Activated B cell treated with CpG ODN at 0.5 μM for 24 hours (primary cell): ENCODE results near the gene PMF1. TPM values are rescaled to one million over a fixed set of nuclear protein-coding genes. Genes with fewer than 3 reads are reported as not detected.

Experiments
- ATAC-seq: fragments of 200-7000 bp; cut with Tn5 transposase; one replicate; pipeline ENCODE4 v1.10.0; 2021; ENCODE audit warnings: low read depth, mild to moderate bottlenecking, moderate library complexity
- CTCF ChIA-PET: fragments of 350-600 bp; sonication (Branson Sonifier 250); formaldehyde crosslinking; loops from one replicate; lab custom pipeline; 2021; ENCODE audit warnings: antibody characterized with exemption; lab: Charles Lee
- POLR2A ChIA-PET: fragments of 350-600 bp; sonication (Branson Sonifier 250); formaldehyde crosslinking; loops from one replicate; lab custom pipeline; 2021; ENCODE audit warnings: antibody characterized with exemption; lab: Charles Lee
- DNase-seq: peaks from one replicate; pipeline ENCODE4 v3.0.0; 2022
- H3K27ac Mint-ChIP-seq: one replicate; pipeline ENCODE4 v1.8.0; 2020; ENCODE audit warnings: mixed read lengths
- H3K27me3 Mint-ChIP-seq: one replicate; pipeline ENCODE4 v1.8.0; 2021; ENCODE audit warnings: mixed read lengths
- H3K36me3 Mint-ChIP-seq: one replicate; pipeline ENCODE4 v1.8.0; 2021; ENCODE audit warnings: low read depth, mixed read lengths
- H3K4me1 Mint-ChIP-seq: one replicate; pipeline ENCODE4 v1.8.0; 2021; ENCODE audit warnings: mixed read lengths
- H3K4me3 Mint-ChIP-seq: one replicate; pipeline ENCODE4 v1.8.0; 2020; ENCODE audit warnings: mild to moderate bottlenecking, mixed read lengths
- H3K9me3 Mint-ChIP-seq: one replicate; pipeline ENCODE4 v1.8.0; 2020; ENCODE audit warnings: mixed read lengths
- intact Hi-C: fragments of 100-400 bp; cut with micrococcal nuclease; formaldehyde crosslinking; loops from one replicate; pipeline ENCODE4 v1.15.1; 2024
- total RNA-seq: library from RNA; stranded (reverse); gene quantifications from 2 replicates; pipeline ENCODE4 v1.2.3, GENCODE V29; 2022
- TF ChIP-seq, protein P1 (sequence below): fragments of 200-600 bp; IDR thresholded peaks from one replicate; pipeline ENCODE4 v1.8.0; 2022; ENCODE audit warnings: antibody characterized with exemption, mild to moderate bottlenecking

PMF1 gene
- total RNA-seq, 1 donor from 2014 or later, result 75.8 TPM

DNA sequence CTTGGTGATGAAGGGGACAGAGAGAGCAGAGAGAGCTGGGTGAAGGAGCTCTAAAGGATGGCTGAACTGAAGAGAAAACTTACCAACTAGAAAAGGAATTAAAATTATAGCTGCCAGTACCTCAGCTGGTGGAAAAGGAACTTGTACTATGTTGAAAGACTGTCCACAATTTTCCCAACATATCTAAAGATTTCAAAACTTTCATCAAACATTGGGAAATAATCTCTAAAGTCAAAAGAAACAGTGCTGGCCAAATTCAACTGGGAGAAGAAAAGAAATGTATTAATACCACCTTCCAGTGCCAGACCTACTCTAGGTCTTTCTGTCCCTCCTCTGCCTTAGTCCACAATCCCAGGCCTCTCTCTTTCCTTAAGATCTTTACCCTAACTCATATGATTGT, 63.7 kb downstream of the PMF1 start:
- CTCF ChIA-PET, result no interaction called here
- no peak for DNase-seq
- ATAC-seq, result no peak
- no peak overlapping the region for H3K27ac Mint-ChIP-seq
- intact Hi-C loops, result no loop called here
- no peaks in the 10 kb centered on the region for H3K9me3 Mint-ChIP-seq
- H3K4me3 Mint-ChIP-seq, result no peak overlapping the region
- H3K36me3 Mint-ChIP-seq, result peaks cover 78% of the 10 kb centered on the region
- H3K27me3 Mint-ChIP-seq, result no peaks in the 10 kb centered on the region
- POLR2A ChIA-PET, result interaction anchor here (0.7 kb wide), 1 partner anchor 293 kb away, joined by 6 read pairs; no protein-coding TSS in a partner anchor
- peaks cover 15% of the 10 kb centered on the region for H3K4me1 Mint-ChIP-seq
- TF ChIP-seq, protein P1, sequence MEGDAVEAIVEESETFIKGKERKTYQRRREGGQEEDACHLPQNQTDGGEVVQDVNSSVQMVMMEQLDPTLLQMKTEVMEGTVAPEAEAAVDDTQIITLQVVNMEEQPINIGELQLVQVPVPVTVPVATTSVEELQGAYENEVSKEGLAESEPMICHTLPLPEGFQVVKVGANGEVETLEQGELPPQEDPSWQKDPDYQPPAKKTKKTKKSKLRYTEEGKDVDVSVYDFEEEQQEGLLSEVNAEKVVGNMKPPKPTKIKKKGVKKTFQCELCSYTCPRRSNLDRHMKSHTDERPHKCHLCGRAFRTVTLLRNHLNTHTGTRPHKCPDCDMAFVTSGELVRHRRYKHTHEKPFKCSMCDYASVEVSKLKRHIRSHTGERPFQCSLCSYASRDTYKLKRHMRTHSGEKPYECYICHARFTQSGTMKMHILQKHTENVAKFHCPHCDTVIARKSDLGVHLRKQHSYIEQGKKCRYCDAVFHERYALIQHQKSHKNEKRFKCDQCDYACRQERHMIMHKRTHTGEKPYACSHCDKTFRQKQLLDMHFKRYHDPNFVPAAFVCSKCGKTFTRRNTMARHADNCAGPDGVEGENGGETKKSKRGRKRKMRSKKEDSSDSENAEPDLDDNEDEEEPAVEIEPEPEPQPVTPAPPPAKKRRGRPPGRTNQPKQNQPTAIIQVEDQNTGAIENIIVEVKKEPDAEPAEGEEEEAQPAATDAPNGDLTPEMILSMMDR, result no peak

DNA sequence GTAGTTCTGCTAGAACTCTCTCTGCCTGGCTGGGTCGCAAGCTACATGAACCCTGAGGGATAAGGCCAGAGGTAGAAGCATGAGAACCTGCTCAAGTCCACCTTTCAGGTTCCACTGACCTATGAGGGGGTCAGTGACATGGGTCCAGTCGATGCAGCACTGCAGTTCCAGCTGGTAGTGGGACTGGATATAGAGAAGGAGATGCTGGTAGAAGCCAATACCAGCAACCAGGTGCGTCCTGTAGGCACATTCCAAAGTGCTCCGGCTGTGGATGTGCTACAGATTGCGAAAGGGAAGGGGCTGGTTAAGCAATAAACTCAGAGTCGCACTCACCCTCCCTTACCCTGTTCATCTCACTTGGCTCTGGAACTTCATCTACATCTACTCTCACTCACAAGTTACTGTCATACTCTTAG, 64.2 kb downstream of the PMF1 start:
- Mint-ChIP-seq H3K27ac (no peak overlapping the region), H3K4me1 (peaks cover 18% of the 10 kb centered on the region), H3K36me3 (peaks cover 74% of the 10 kb centered on the region), H3K9me3 (no peaks in the 10 kb centered on the region), H3K4me3 (no peak overlapping the region), H3K27me3 (no peaks in the 10 kb centered on the region)
- ChIA-PET POLR2A (no interaction called here), CTCF (no interaction called here)
- intact Hi-C loops, result no loop called here
- no peak for DNase-seq
- TF ChIP-seq, protein P1, result no peak
- no peak for ATAC-seq

DNA sequence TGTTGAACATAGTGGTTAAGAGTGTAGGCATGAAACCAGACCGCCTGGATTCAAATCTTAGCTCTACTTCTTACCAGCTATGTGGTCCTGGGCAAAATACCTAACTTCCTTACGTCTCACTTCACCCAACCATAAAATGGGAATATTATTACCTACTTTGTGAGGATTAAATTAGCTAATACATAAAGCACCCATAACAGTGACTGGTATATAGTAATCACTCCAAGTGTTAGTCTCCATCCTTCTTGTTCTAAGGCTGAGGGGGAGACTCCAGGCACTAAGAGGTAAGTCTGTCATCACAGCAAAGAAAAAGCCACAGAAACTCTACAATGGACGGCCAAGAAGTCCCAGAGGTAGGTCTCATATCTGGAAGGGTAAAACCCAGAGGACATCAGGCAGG, 67.0 kb downstream of the PMF1 start:
- ChIA-PET POLR2A (interaction anchor here (0.6 kb wide), 1 partner anchor 438 kb away, joined by 4 read pairs; no protein-coding TSS in a partner anchor), CTCF (interaction anchor here (0.9 kb wide), 1 partner anchor 290 kb away, joined by 3 read pairs; no protein-coding TSS in a partner anchor)
- Mint-ChIP-seq H3K4me1 (peaks cover 40% of the 10 kb centered on the region), H3K9me3 (no peaks in the 10 kb centered on the region), H3K27ac (no peak overlapping the region), H3K27me3 (no peaks in the 10 kb centered on the region), H3K36me3 (peaks cover 54% of the 10 kb centered on the region), H3K4me3 (no peak overlapping the region)
- intact Hi-C loops, result loop anchor here (5.0 kb wide), 2 partner anchors 37 to 68 kb away; partner anchors contain the start of gene PMF1
- ATAC-seq, result no peak
- DNase-seq, result no peak
- TF ChIP-seq, protein P1, result no peak

DNA sequence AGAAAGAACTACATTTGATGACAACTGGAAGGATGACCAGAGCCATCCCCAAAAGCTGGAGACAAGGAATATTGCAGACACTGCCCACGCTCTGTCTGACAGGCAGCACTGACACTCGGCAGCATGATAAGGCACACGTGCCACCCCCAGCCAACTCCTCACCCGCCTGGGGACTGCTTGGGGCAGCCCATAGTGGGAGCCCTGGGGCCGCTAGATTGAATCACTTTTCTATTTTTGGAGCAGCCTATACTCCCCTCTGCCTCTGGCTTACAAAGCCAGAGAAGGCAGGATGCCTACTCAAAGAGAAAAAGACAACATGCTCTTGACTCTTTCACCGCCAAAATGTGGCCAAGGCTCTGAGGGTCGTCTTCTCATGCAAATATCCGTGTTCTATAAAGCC, 68.5 kb downstream of the PMF1 start:
- TF ChIP-seq, protein P1, result no peak
- peak overlapping the region; percentile 93 for H3K4me3 Mint-ChIP-seq
- ATAC-seq (peak; percentile 31), DNase-seq (no peak)
- peaks cover 46% of the 10 kb centered on the region for H3K36me3 Mint-ChIP-seq
- H3K27ac Mint-ChIP-seq, result peak overlapping the region; percentile 88
- POLR2A ChIA-PET, result interaction anchor here (0.6 to 1.3 kb wide), 6 partner anchors 50 to 460 kb away, joined by 3 to 13 read pairs (median 6); partner anchors contain the start of genes CCT3 and TSACC
- CTCF ChIA-PET, result no interaction called here
- peaks cover 40% of the 10 kb centered on the region for H3K4me1 Mint-ChIP-seq
- H3K27me3 Mint-ChIP-seq, result no peaks in the 10 kb centered on the region
- intact Hi-C loops, result loop anchor here (5.0 kb wide), 2 partner anchors 36 to 69 kb away; partner anchors contain the start of gene PMF1
- no peaks in the 10 kb centered on the region for H3K9me3 Mint-ChIP-seq

DNA sequence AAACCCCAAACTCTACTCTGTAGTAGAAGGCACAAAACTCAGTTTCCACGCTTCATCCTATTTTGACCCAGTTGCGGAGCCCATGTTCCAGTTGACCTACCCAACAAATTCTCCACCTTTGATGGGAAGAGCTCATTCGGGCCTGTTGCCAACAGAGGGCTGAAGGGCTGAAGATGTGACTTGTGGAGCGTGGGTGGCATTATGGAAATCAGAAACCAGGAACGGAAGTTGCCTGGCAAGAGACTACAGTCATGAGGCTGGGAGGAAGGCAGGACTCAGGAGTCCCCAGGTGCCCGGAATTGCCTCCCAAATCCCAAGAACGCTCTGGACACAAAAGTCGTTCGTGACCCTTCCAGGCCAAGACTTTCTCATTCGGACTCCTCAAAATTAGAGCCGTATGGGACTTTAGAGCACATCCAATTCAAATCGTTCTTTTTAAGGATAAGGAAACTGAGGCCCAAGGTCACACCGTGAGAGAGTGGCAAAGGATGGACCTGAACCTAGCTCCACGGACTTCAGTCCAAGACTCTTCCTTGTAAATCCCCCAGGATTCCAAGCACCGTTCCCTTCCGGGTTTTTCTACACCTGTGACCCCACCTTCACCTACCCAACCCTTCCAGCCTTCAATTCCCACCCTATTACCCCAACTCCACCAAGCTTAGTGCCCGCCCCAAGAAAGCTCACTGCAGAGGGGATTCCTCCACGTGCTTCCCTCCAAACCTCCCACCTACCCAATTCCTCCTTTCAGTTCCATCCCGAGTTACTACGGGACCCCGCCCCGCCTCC, 69.1 kb downstream of the PMF1 start:
- intact Hi-C loops, result loop anchor here (1.0 to 5.0 kb wide), 8 partner anchors 9 to 425 kb away; partner anchors contain the start of genes CCT3, GLMP, GON4L and LAMTOR2
- ATAC-seq (no peak), DNase-seq (no peak)
- POLR2A ChIA-PET, result interaction anchor here (0.6 to 2.9 kb wide), 26 partner anchors 10 to 486 kb away, joined by 3 to 16 read pairs (median 5); partner anchors contain the start of genes CCT3, GLMP, ISG20L2 and LMNA
- Mint-ChIP-seq H3K4me3 (peak overlapping the region; percentile 93), H3K9me3 (no peaks in the 10 kb centered on the region), H3K27ac (peak overlapping the region; percentile 88), H3K4me1 (peaks cover 40% of the 10 kb centered on the region), H3K27me3 (no peaks in the 10 kb centered on the region), H3K36me3 (peaks cover 40% of the 10 kb centered on the region)
- CTCF ChIA-PET, result interaction anchor here (1.4 to 2.0 kb wide), 2 partner anchors 54 to 56 kb away, joined by 4 to 5 read pairs; no protein-coding TSS in a partner anchor
- TF ChIP-seq, protein P1, result no peak
